GM21737 (cell line): ENCODE data around the gene CAPN5.

Source experiments
- ATAC-seq: cut with Tn5 transposase; IDR thresholded peaks from one replicate; pipeline ENCODE4 v1.9.1; 2021; ENCODE audit warnings: mild to moderate bottlenecking, moderate library complexity; ENCODE audit not compliant: unreplicated experiment

CAPN5 gene

GRCh38 chr11:77129069-77129841 lies 62.5 kb downstream of the CAPN5 start:
- ATAC-seq: no peak

DNA sequence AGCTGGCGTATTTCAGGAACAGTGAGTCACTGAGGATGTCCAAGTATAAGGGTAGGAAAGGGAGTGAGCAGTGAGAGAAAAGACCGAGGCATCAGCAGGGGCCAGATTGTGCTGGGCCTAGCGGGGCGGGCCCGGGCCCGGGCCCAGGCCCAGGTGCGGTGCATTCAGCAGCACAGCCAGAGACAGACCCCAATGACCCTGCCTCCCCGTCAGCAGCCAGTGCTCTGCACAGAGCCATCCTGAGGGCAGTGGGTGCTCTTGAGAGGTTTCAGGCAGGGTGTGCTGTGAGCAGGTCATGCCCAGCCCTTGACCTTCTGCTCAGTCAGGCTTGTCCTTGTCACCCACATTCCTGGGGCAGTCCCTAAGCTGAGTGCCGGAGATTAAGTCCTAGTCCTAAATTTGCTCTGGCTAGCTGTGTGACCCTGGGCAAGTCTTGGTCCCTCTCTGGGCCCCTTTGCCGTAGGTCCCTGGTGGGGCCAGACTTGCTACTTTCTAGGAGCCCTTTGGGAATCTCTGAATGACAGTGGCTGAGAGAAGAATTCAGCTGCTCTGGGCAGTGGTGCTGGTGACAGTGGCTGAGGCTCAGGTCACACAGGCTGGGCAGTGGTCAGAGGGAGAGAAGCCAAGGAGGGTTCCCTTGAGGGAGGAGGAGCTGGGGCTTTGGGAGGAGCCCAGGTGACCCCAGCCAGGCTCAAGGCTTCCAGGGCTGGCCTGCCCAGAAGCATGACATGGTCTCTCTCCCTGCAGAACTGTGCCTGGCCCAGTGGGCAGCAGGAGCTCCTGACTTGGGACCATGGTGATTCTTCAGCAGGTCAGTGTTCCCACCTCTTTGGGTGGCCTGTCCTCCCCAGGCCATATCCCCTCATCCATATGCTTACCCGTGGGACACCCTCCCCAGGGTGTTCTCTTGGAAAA lies 63.3 kb downstream of the CAPN5 start:
- ATAC-seq: no peak

GRCh38 chr11:77130763-77131513 lies 64.2 kb downstream of the CAPN5 start:
- no peak for ATAC-seq

DNA sequence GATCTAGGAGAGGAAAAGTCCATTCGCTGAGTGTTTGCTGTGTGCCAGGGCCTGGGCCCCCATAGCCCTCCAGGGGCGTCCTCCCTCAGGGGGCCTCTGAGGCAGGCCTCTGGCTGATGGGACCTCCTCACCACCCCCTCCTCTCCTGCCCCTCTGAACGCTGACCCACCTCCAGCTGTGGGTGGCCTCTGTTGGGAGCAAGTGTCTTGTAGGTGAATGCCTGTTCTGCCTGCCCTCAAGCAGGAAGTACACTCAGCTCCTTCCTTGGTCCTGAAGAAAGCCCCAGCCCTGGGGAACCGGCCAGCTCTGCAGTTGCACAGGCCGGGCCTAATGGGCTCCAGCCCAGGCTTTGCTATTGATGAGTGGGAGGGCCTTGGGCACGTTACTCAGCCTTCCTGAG lies 64.8 kb downstream of the CAPN5 start:
- ATAC-seq: no peak

DNA sequence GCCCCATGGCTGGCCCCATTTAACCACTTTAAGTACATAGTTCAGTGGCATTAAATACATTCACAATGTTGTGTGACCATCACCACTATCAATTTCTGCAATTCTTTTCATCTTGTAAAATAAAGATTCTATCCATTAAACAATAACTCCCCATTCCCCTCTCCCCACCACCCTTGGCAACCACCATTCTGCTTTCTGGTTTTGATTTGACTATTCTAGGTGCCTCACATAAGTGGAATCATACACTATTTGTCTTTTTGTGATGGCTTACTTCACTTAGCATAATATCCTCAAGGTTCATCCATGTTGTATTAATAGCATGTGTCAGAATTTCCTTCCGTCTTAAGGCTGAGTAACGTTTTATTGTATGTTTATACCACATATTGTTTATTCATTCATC lies 68.3 kb downstream of the CAPN5 start:
- no peak for ATAC-seq

GRCh38 chr11:77136074-77136473 lies 69.3 kb downstream of the CAPN5 start:
- no peak for ATAC-seq

GRCh38 chr11:77136784-77137420 lies 70.1 kb downstream of the CAPN5 start:
- ATAC-seq: no peak

- ATAC-seq: no peak
Observed at GRCh38 chr11:77137421-77137820, 70.7 kb downstream of the CAPN5 start.

DNA sequence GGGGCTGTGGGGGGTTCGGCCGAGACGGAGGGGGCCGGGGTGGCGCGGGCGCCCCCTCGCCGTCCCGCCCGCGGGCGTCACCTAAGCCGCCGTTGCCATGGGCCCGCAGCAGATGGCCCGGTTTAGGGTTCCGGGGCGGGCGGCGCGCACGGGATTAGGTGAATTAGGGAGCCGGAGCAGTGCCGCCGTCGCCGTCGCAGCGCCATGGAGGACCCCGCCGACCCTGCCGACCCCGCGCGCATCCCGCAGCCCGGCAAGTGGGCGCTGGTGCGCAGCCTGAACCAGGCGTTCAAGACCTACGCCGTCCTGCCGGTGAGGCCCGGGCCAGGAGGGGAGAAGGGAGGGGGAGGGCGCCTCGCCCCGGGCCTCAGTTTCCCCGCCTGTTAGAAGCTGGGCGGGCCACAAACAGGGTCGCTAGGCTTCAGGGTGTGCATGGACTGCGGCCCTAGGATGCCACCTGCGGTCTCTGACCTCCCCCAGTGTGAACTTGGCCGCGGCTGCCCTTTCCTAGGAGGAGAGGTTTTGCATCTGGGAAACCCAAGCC lies 71.4 kb downstream of the CAPN5 start:
- no peak for ATAC-seq

- ATAC-seq: no peak
Observed at GRCh38 chr11:77139201-77139600, 72.4 kb downstream of the CAPN5 start.

DNA sequence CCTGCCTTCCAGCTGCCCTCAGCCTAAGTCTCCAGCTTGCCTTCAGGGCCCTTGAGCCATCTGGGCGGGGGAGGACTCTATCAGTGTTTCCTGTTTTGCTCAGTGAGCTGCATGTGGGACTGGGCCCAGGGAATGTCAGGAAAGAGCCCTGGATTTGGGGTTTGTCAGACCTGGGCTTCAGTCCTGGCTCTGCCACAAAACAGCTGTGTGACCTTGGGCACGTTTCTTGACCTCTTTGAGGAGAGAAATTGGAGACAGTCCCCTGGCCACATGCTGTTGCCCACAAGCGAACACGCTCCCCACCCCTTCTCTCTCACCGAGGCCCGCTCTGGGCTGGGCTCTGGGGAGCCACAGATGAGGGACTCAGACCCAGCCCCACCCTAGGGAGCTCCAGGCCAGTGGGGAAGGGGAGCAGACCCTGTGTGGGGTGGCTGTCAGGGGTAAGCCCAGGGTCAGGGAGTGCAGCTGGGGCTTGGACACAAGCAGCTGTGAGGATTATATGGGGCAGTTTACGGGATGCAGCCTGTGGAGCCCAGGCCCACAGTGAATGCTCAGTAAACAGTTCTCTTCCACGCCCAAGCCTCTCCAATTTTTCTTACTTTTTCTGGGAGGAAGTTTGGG lies 73.6 kb downstream of the CAPN5 start:
- ATAC-seq: no peak

- no peak for ATAC-seq
Observed at GRCh38 chr11:77141034-77141433, 74.3 kb downstream of the CAPN5 start.

DNA sequence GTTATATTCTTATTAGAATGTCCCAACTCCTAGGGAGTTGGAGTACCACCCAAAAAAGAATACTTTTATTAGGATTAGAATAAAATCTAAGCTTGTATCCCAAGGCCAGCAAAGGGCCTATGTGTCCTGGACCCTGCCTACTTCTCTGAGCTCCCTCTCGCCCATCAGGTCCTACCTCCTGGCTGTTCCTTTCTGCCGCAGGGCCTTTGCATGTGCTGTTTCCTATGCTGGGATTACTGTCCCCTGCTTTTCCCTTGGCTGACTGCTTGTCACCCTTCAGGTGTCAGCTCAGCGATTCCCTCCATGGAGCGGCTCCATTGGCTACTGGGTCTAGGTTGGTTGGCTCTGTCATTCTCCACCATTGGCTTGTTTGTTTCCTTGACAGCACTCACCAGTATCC lies 74.7 kb downstream of the CAPN5 start:
- ATAC-seq: no peak

GRCh38 chr11:77142091-77142975 lies 75.6 kb downstream of the CAPN5 start:
- no peak for ATAC-seq

GRCh38 chr11:77143405-77144020 lies 76.7 kb downstream of the CAPN5 start:
- no peak for ATAC-seq

DNA sequence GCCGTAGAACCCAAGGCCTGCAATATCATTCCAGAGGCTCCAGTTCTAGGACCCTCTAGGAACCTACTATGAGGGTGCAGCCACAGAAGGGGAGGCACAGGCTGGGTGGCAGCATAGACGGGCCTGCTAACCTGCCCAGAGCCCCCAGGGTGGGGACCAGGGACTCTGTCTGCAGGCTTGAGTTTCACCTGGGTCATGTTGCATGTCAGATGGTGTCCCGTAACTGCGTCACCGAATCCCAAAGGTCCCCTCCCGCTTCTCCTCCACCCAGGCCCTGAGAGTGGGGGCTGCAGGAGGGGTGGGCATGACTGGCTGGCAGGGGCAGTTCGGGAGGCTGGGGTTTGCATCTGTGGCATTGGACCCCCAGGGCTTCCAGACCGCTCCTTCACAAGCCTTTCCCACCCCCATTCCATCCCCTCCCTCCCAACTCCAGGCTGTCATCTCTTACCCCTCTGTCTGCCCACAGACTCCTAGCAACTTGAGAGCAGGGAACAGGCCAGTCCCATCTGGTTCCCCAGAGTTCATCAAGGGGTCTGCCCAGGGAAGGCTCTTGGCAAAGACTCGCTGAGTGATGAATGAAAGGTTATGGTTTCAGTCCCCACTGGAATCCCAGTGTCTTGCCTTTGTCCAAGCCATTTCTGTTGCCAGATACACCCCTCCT lies 77.6 kb downstream of the CAPN5 start:
- no peak for ATAC-seq

DNA sequence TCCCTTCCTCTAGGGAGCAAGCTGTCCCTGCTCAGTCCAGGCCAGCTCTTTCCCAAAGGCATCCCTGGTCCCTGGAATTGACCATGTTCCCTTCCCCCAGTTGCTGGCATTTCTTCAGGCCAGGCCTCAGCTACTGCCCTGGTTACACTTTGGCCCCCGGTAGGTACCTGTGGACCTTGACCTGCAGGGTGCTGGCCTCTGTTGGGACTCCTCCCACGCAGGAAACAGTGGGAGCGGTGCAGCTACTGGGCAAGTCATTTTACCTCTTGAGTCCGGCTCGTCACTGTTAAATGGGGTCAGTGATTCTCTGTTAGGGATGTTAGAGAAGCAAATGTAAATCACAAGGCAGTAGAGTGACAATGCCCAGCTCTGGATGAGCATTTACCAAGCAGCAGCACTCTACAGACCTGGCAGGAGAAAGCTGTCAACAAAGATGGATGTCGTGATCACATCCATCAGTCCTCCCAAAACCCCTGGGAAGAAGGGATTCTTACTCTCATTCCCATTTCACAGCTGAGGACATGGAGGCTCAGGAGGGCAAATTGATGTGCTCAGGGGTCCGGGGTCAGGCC lies 78.2 kb downstream of the CAPN5 start:
- ATAC-seq: no peak
